GM21717 (cell line): ENCODE data around the gene MRPL54.

Source experiments
- ATAC-seq: cut with Tn5 transposase; IDR thresholded peaks from one replicate; pipeline ENCODE4 v1.9.1; 2021; ENCODE audit warnings: mild to moderate bottlenecking, moderate library complexity; ENCODE audit not compliant: unreplicated experiment

MRPL54 gene

DNA sequence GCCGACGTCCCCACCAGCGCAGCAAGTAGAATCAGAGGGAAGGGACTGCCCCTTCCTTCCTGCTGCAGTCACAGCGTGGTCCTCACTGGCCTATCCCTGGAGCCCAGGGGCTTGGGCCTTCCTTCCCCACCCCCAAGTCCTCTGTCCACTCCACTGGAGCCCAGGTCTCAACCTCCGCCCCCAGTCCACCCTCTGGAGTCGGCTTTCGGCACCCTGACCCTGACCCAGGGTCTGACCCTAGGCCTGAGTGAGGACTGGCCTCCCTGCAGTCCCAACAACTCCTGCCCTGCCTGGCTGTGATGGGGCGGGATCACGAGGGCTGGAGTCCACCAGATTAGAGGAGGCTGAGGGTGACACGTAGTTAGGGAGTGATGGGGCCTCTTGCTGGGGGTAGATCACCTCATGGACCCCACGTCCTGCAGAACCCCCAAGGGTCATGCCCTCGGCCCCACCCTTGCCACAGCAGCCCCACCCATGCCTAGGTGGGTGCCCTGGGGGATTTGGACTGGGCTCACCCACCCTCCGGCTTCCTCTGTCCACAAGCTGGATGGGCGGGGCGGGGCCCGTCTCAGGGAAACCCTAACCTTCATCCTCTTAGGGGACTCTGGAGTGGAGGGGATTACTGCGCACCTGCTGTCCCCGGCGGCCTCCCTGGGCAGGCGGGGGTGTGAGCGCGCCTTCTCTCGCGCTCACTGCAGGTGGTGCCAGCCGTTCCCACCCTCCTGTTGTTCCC, 5.7 kb downstream of the MRPL54 start:
- ATAC-seq, result no peak

DNA sequence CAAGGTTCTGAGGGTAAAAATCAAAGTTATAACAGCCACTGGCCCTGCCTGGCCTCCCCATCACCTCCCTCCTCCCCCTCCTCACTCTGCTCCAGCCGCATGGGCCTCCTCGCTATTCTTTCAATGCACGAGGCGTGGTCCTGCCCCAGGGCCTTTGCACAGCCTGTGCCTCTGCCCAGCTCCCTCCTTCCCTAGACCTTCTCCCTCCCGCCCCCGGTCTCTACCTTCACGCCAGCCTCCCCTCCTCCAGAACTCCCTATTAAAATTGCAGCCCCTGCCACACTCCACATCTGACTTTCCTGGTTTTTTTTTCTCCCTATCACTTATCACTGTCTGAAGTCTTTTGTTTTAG, 6.2 kb downstream of the MRPL54 start:
- ATAC-seq, result no peak

DNA sequence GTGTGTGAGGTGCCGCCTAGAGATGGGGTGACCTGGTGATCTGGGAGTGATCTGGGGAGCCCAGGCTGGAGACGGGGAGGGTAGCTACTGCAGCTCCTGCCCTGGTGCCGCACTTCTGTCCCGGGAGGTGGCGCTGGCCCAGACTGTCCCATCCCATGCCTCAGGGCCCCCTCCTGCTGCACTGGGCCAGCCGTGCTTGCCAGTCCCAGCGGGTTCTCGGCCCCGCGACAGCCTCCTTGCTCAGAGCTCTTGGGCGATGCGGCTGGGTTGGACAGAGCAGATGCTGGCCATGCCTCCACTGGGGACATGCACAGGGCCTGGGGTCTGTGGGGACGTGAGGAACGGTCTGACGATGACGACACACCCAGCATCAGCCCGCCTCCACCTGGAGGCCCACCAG, 7.0 kb downstream of the MRPL54 start:
- no peak for ATAC-seq

DNA sequence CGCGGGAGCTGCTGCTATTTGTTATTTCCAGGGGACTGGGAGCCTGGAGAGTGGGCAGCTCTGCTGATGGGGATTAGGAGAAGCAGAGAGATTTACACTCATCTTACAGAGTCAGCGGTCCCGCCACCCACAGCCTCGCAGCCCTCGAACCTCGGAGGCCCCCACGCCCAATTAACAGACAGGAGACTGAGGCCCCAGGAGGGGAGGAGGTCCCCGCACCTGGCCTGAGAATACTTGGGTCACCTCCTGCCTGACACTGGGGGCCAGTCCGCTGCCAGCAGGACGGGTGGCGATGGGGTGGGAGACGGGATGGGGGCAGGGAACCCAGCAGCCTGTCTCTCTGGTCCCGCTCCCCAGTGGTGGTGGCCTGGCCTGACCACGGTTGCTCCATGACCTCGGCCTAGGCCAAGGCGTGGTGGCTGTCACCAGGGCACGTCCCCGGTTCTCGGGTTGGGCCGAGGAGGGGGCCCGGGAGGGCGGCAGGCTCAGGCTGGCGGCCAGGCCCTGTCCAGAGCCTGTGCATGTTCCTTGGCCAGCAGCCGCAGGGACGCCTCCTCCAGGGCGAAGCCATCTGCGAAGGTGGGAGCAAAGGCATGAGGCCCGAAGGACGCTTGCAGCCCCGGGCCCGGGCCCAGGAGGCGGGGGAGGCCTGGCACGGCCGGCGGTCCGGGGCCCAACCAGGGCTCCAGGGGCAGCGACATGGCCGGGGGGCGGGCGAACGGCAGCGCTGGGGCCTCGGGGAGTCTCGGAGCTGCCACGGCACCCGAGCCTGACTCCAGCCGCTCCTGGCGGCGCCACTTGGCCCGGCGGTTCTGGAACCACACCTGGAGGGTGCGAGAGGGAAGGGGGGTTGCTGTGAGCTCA, 7.9 kb downstream of the MRPL54 start:
- no peak for ATAC-seq

DNA sequence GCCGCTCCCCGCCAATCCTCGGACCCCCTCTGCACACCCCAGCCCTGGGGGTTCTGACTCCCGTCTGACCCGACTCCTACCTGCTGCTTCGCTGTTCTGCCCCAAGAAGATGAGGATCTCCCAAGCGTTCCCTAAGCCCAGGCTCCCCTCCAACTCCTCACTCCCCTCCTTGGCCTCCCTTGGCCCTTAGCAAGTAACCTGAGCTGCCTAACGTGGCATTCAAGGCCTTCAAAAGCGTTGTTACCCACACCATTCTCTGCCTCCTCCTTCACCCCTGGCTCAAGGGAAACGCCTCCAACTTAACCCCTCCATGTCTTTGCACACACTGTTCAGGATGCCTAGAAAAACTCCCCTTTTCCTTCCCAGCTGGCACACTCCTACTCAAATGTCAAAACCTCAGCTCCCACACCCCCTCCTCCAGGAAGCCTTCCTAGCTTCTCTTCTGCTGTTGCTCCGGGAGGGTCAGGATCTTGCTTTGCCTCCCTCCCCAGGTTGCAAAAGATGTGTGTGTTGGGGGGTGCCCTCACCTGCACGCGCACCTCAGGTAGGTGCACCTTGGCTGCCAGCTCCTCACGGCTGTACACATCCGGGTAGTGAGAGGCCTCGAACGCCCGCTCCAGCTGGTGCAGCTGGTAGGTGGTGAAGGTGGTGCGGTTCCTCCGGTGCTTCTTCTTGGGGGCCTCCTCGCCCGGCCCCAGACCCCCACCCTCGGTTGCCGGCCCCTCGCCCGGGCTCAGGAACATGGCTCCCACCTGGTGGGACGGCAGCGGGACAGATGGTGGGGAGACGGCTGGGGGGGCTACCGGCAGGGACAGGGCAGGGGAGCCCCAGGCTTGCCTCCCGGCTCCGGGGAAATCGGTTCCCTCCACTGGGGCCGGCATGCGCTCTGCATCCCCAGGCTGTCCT, 8.8 kb downstream of the MRPL54 start:
- no peak for ATAC-seq

DNA sequence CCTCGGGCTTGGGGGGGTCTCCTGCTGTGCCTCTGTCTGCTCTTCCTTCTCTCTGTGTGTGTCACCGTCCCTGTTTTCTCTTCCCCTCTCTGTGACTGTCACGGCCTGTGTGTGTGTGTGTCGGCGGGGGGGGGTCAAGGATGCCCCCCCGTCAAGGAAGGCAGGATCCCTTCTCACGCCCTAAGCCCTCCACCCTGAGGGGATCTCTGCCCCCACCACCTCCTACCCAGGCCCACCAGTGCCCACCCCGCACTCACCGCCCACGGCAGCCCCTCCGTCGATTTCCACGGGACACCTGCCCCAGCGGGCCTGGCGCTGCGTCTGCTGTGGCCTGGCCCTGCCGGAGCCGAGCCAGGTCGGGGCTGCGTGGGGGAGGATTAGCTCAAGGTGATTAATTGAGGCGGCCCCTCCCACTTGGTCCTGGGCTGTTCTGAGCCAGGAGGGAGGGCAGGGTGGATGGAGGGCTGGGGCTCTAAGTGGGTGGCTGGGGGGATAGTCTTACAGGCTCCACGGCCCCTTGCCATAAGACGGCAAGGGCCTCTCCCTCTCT, 9.5 kb downstream of the MRPL54 start, which contains the start of gene RAX2:
Gene RAX2, minus strand, starts transcription at position 323 of the 550 bp plus-strand sequence. CDS start 486 bp downstream, outside the sequence.
- no peak for ATAC-seq

DNA sequence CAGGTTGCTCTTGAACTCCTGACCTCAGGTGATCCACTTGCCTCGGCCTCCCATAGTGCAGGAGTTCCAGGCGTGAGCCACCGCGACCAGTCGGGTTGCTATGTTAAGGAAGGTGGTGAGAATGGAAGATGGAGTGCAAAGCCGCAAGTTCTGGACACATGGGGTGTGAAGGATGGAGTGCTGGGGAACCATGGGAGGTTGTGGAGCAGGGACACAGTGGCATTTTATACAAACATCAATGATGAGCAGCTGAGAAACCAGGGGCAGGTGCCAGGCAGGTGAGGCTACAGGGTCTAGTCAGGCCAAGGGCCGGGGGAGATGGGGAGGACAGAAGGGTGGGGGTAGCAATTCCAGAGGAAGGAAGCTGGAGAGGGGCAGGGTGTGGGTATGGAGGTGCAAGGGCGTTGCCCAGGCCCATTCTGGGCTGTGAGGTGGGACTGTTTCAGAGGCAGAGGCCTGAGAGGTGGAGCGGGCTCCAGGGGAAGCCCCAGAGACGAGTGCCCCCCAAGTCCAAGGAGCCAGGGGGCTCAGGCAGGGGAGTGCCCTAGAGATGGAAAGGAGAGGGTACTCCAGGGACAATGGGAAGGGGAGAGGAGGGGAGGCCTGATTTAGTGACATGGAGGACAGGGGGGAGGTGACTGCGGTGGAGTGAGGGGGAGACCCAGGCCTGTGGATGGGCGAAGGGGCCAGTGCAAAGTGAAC, 11.5 kb downstream of the MRPL54 start:
- ATAC-seq, result no peak

DNA sequence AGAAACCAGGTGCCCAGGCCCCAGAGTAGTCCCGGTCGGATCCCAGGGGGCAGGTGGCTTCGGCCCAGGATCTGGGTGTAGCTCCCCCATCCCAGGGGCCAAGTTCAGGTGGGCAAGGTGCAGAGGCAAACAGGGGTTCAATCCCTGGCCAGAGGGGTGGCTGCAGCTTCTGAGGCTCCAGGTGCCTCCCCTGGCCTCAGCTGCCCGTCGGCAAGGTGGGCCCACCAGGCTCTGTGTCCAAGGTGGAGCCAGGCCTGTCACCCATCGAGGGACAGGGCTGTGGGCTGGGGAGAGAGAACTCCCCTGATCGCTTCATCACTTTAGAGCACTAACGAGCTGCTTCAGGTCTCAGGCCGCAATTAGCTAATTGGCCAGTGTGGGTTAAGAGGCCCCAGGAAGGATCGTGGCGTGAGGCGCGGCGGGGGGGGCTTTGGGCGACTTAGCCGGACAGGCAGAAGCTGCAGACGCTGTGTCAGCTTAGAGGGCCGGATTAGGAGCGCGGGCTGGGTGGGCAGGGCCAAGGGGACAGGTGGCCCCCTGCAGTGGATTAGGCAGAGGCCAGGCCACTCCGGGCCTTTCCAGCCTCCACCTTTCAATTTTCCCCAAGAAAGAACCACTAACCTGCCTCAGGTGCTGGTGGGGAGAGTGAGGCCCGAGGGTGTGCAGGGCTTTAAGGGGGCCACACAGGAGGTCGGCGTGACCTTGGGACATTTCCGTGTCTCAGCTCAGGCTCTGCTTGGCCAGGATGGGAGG, 12.3 kb downstream of the MRPL54 start:
- no peak for ATAC-seq

DNA sequence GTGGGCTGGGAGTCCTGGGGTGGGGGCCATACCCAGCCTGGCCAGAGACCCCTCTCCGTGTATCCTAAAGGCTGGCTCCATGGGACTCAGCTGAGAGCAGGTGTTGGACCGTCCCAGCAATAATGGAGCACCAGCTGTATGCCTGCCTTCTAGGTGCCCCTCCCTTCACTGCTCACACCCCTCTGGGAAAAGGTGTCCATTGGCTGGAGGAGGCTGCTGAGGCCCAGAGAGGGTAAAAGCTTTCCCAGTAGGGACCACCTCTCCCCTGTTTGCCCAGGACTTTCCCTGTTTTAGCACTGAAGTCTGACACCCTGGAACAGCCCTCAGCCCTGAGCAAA, 12.9 kb downstream of the MRPL54 start:
- ATAC-seq, result no peak

DNA sequence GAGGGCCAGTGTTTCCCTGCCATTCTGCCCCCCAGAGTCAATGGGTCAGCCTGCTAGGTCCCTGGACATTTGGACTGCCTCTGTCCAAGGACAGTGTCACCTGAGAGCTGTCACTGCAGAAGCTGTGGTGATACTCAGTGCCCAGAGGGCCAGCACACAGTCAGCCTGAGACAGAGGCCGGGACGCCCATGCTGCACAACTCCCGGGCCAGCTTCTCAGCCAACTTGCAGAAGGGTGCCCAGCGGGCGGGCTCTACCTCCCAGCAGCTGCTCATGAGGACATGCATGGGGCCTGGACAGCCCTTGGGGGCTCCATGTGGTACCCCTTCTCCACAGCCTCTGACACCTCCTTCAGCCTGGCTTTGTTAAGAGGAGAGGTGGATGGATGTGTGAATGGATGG, 13.3 kb downstream of the MRPL54 start:
- ATAC-seq, result no peak

DNA sequence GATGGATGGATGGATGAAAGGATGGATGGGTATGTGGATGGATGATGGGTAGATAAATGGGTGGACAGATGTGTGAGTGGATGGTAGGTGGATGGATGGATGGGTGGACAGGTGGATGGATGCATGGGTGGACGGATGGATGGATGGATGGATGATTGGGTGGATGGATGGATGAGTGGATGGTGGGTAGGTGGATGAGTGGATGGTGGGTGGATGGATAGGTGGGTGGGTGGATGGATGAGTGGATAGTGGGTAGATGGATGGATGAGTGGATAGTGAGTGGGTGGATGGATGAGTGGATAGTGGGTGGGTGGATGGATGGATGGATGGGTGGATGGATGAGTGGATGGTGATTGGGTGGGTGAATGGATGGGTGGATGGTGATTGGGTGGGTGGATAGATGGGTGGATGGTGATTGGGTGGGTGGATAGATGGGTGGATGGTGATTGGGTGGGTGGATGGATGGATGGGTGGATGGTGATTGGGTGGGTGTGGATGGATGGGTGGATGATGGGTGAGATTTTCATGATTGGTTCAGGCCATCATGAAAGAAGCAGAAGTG, 14.1 kb downstream of the MRPL54 start:
- ATAC-seq, result no peak

DNA sequence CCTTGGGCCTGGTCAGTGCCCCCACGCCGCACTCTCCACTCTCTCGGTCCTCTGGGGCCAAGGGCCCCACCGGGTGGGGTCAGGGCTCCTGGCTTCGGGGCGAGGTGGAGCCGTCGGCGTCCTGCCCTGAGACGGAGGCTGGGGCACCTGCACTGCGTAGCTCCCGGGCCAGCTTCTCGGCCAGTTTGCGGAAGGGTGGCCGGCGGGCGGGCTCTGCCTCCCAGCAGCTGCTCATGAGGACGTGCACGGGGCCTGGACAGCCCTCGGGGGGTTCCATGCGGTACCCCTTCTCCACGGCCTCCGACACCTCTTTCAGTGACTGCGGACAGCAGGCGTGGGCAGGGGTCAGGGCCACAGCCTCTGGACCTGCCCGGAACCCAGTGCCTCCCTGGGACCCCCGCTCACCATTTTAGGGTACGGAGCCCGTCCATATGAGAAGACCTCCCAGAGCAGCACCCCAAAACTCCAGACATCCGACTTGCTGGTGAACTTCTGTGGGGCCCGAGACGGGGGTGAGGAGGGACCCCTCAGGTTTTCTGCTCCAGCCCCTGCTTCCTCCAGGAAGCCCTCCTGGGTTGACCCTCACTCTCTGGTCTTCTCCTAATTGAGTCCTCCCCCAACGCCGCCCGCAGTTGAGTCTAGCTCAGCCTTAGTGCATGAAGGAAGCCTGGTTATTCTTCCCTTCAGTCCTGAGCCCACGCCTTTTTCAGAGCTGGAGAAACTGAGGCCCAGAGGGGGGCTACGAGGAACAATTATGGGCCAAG, 15.8 kb downstream of the MRPL54 start:
- no peak for ATAC-seq

DNA sequence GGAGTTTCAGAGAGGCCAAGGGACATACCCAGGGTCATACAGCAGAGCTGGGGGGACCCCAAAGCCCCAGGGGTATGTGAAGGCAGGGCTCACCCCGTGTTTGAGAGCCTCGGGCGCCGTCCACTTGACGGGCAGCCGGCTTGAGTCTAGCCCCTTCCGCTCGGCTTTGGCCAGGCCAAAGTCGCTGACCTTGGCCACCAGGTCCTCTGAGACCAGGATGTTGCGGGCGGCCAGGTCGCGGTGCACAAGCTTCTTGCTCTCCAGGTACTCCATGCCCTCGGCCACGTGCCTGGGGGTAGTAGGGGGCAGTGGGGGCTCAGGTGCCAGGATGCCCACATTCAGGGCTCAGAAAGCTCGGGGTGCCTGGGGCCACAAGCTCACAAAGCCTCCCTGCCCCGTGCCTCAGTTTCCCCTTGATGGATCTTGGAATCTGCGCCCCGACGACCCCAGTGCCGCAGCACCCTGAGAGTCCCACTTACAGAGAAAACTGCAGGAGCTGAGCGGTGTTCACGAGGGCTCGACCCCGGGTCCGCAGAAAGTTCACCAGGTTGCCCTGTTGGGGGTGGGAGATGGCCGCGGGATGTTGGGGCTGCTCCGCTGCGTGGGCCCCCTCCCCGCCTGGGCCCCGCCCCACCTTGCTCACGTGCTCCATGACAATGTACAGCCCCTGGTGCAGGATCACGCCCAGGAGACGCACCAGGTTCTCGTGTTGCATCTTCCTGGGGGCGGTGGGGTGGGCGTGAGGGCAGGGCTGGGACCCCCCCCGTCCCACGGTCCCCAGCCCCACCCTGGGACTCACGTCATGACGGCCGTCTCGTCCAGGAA, 16.6 kb downstream of the MRPL54 start:
- no peak for ATAC-seq

DNA sequence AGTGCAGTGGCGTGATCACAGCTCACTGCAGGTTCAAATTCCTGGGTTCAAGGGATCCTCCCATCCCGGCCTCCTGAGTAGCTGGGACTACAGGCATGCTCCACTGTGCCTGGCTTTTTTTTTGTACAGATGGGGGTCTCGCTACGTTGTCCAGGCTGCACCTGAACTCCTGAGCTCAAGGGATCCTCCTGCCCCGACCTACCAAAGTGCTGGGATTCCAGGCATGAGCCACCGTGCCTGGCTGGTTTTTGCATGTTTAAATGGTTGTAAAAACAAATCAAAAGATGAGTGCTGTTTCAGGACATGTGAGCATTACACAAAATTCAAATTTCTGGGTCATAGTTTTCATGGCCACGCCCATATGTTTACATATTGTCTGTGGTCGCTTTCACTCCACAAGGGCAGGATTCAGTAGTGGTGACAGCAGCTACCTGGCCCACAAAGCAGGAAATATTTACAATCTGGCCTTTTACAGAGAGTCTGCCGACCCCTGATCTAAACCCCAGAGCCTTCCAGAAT, 18.4 kb downstream of the MRPL54 start:
- no peak for ATAC-seq

DNA sequence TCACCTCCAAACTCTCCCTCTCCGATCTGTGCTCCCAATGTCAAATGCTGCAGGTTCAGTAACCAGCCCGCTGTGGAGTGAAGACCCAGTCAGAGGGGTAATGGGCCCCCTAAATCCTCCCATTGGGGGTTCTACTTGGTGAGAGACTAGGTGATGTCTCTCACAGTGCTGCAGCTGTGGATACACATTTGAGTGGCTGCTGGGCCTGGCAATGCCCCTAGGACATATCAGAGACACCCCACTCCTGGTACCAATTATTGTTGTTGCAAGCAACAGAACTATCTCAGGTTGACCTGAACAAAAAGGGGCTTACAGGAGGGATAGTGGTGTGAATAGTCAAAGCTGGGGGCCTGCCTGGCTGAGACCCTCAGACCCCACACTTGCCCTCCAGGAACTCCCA, 19.1 kb downstream of the MRPL54 start:
- ATAC-seq, result no peak

DNA sequence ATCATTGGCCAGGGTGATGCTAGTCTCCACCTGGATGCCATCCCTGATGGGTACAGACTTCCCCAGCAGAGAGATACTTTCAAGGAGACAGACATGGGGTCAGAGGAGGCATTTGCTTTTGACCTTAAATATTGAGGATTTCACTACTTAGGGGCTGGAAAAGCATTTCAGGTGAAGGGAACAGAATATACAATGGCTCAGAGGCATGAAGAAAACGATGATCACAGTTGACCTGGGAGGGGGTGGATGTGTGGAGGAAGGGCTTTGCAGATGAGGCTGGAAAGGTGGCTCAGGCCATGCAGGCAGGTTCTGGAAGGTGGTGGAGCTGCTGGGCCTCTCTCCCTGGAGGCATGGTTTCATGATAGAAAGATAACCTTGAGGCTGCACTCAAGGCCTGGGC, 19.8 kb downstream of the MRPL54 start:
- ATAC-seq, result no peak

DNA sequence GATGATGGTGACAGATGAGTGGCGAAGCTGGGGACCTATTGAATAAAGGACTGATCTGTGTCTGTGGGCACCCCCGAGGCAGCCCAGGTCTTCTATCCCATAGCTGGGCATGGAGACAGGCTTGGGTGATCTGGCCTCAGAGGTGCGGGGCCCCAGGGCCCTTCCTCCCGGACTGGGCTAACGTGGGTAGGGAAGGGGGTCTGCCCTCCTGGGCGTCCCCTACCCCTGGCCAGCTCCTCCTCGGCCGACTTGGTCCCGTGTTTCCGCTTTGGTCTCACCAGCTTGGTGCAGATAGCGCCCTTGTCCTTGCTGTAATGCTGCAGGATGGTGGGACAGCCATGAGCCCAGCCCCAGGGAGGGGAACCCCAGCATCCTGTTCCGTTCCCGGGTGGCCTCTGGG, 20.4 kb downstream of the MRPL54 start:
- ATAC-seq, result no peak
